HG03095 (cell line): Measurements from ENCODE around the gene ABCA13.

Source experiments
- ATAC-seq: cut with Tn5 transposase; IDR thresholded peaks from one replicate; pipeline ENCODE4 v1.9.1; 2021; ENCODE audit warnings: moderate library complexity; ENCODE audit not compliant: unreplicated experiment

ABCA13 gene

DNA sequence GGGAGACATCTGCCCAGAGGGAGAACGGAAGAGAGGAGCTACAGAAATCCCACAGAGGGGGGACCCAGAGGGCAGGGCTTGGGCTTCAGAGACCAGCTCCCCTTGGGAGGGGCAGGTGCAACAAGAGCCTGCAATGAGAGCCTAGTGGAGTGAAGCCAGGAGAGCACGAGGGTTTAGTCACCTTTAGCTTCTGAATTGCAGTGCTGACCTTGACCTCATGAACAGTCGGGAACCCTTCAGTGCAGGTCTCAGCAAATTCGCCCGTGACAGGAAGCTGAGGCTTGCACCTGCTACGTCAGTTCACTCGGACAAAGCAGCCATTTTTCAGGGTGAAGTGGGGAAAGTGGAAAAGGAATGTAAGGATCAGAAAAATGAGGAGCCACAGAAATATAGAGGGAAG is 446.2 kb downstream of the ABCA13 start:
- ATAC-seq = no peak

DNA sequence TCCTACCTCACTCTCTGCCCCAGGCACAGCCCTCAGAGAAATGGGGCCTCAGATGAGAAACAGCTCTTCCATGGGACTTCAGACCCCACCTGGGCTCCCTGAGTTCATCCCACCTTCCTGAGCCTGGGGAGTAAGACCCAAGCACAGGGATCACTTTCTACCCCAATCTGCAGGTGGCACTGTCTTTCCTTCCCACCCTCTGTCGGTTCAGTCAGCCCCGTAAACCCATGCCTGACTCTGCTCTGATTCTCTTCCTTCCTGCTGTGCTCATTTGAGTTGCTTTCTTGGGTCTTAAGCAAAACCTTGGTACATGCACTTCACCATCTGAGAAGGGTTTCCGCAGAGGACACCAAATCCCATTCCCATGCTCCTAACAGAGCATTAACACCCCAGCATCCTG is 446.7 kb downstream of the ABCA13 start:
- no peak for ATAC-seq

DNA sequence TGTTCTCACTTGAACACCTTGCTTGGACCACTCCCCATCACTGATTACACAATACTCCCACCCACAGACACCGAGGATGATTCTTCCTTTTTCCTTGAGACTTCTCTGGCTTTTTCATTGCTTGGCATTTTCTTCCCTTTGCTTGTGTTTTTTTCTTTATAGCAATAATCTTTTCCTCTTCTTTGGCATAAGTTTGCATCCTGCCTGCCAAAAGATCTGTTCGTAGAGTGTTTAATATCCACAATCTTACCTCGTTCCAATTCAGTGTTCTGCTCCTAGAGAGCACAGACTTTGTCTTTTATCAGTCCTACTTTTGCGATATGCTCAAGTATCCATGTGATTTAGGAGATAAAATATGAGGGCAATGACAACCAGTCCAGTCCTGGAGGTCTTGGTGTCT is 449.8 kb downstream of the ABCA13 start:
- no peak for ATAC-seq

DNA sequence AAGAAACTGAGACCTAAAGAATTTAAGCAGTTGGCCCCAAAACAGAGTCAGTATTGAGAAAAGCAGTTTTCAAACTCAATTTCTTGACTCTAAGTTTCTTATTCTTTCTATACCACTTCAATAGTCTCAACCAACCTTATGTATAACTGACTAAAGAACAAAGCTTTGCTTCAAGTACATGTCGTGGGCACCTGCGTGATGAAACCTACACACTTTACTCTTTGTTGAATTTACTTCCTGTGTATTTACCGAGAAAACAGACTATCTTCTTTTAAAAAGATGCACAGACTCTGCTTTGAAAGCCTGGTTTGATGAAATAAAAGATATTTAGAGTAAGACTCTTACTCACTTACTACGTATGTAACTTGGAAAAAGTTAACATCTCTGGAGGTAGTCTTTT is 455.9 kb downstream of the ABCA13 start:
- no peak for ATAC-seq

DNA sequence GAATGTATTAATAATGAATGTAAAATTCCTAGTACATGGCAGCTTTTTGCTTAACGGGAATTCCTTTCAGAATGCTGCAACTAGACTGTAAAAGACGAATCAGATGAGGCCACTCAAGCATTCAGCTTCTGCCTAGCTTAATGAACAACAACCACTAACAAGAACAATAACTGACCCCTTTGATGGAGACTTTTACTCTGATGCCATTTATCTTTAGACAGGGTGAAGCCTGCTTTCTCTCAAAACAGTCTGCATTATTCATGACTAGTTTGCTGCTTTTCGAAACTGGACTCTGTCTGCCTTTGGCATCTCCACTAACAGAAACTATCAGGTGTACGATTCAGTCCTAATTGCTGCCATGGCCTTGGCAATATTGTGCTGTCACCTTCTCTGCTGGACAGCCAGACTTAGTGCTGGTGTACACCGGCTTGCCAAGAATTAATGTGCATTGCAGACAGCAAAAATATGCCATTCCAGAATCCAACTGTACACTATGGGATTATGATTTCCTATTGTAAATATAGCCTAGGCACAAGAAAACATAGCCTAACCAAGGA is 457.6 kb downstream of the ABCA13 start:
- ATAC-seq = no peak

DNA sequence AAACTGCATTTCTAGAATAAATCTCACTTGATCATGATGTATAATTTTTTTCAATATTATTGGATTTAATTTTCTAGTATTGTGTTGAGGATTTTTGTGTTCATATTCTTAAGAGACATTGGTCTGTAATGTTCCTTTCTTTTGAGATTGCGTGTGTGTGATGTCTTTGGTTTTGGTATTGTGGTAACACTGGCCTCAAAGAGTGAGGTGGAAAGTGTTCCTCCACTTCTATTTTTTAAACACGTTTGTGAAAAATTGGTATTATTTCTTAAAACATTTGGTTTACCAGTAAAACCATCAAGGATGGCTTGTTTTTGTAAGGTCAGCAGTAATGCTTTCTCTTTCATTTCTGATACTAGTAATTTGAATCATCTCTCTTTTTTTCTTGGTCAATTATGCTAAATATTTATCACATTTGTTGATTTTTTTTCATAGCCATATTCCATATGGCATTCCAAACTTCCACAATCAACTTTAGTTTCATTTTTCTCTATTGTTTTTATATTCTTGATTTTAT is 462.9 kb downstream of the ABCA13 start:
- ATAC-seq = no peak

DNA sequence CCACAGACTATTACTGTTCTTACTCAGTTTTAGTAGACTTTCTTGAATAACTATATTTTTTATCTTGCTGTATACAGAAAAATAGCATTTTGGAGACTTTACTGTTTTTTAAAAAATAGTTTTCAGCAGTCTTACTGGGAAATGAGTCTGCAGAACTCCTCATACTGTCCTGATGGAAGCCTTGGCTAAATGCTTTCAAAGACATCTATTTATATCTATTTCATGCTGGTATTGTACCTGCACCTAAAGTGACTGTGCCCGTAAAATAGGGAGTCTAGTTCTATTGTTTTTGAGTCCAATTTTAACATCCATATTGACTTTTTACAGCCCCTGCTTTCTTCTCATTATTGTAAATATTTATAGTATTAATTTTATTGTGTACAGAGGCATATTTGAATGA is 464.5 kb downstream of the ABCA13 start:
- ATAC-seq = no peak

DNA sequence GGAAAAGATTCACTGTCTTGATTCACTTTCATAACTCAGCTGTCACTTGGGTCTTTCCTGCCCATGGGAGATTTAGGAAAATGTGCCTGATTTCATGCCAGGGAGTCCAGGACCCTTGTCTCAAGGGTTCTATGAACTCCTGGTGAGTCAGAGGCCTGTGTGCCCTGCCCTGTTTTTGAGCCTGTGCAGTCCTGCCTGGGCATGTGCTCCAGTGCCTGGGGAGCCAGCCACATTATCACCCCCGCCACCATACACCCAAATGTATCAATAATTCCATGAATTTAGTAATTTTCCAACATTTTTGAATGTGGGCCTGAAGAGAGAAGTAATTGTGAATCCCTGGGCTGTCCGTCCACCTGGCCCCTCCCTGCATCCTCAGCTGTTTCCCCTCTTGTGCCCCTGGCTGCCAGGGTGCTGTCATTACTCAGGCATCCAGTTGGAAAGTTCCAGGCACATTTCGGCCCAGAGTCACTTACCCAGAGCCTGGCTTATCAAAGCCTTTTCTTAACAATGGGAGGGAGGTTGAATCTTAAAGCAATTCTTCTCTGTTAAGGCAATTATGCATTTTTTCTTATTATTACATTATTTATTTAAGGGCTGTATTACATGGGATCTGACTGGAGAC is 465.2 kb downstream of the ABCA13 start:
- no peak for ATAC-seq

DNA sequence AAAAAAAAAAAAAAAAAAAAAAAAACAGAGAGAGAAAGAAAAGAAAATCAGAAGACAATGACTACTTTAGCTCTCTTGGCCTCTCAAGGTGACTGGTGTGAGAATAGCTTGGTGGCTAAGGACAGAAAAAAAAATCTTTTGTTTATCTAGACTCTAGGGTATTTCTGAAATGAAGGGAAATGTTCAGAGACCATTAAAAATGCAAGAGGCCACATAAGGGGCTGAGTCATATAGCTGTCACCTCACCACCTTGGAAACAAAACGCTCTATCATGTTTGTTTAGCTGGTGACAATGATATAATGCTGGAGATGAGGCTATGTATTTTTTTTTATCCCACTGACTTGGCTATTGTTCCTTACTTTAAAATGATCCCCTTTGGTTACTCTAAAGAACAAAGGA is 466.1 kb downstream of the ABCA13 start:
- ATAC-seq = no peak

DNA sequence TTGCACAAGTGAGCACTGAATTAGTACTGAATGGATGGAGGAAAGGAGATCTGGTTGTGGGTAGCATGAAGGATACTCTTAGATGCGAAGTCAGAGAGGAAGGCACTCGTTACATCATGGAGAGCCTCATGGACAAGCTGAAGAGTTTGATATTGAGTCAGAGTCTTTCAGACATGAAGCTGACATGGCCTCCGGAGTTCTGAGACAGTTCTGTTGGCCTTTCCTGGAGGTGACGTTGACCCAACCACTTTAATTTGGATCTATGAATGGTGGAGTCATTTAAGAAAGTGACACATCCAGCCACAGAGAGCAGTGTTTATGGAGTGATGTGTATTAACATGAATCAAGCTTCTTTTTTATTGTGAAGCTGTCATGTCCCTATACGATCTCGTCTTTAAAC is 466.8 kb downstream of the ABCA13 start:
- no peak for ATAC-seq

DNA sequence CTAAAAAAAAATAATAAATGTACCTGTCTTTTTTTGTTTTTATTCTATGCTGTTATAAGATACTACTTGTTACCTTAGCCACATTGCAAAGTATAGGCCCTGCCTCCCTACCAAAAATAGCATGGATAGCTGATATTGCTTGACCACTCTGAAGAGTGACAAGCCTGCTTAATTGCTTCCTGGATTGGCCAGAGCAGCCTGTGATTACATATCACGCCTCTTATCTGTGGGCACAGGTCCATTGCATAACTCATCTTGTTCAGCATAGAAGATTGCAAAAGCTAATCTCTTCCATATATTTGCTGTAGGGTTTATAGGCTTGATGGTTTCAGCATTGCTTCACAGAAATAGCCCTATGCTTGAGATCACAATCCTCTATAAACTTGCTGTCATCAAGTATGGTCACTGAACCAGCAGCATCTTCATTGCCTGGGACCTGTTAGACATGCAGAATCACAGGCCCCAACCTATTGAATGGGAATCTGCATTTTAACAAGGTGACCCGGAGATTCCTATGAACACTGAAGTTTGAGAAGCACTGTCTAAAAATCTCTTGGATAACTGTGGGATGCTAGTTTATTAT is 472.3 kb downstream of the ABCA13 start:
- no peak for ATAC-seq

DNA sequence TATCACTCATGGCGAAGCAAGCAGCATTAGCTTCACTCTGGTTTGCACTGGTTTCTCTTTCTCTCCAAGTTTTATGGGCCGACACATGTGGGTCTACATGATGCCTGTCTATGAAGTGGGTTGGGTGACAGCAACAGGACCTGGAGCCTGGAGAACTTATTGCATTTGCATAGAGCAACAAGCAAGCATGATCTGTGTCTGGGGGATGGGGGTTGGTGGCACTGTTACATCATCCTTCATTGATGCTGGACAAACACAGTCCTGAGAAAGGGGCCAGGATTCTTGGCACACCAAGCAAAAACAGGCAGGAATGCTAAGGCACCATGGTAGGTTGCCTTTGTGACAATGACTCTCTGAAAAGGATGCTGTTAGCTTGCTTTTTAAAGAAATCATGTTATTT is 486.9 kb downstream of the ABCA13 start:
- ATAC-seq = no peak

DNA sequence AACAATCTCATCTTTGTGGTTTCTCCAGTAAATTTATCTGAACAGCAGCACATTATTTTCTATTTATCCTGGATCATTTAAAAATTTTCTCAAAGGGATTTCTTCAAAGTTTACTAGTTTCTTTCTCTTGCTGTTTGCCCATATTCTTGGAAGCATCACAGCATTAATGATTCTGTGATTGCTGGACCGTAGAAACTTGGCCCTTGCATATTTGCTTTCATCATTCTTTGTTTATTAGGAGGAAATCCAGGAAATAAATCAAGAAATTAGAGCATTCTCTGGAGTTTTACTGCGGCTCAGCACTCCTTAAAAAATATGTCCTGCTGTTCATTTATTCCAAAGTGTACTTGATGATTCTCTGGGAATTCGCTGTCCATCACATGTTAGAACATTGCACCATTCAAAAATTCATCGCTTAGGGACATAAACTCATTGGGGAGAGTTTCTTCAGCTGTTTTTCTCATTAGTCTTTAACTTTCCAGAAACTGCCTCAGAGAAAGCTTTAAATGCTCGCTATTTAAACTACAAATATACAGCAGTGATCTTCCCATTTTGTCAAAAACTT is 489.1 kb downstream of the ABCA13 start:
- ATAC-seq = no peak

DNA sequence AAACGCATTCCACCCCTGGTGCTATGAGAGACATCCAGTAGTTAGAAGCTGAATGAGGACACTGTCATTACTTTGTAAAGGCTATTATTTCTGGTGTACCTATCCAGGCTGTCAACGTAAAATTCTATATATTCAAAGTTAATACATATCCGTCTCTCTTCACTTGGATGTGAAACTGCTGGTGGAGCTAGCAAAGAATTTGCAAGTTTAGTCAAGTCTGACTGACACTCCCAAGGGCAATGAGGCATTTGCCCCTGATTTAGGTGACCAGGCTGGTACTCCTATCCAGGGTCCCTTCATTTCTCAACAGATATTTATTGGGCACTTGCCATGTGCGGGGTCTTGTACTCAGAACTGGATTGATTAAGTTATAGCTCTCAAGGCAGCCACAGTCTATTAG is 493.0 kb downstream of the ABCA13 start:
- ATAC-seq = no peak

DNA sequence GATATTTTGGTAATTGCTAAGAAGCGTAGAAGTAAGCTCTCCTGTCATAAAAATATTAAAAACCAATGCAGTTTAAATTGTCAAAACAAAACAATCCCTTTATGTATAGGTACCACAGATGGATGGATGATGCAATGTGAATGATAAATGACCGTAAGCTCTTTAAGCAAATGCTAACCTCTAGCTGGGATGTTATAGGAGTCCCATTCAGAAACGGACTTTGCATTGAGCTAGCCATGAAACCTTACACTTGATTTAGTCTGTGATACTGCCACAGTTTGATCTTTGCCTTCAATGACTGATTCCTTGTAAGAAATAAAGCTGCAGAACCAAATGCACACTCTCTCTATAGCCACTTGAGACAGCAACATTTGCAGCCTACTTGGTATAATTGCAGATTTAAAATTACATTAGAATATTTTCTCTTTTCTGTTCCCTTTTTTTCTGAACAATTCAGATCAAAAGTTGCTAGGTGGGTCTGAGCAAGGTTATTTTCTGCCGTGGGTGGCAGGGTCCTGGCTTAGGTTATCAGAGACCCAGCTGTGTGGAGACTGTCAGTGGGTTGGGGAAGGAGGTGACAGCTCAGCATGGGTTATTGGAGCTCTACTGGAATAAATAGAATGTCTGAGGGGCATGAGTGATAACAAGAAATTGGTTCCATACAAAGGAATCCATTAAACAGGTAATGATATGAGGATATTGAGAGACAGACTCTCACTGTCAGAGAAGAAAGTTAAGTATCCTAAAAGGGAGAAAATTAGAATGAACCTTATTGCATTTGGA is 494.3 kb downstream of the ABCA13 start:
- no peak for ATAC-seq

DNA sequence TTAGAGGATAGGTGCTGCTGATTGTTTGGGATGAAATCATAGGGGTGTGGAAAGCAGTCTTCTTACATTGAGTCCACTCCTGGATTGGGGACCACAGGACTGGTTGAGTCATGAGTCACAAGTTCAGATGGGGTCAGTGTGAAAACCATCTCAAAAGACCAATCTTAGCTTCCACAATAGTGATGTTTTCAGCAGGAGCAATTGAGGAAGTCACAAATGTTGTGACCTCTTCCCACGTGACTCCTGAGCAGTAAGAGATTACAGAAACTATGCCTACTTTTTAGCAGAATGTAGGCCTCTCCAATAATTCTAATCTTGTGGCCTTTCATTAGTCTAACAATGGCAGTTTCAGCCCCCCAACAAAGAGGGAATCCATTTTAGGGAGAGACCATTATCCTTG is 496.1 kb downstream of the ABCA13 start:
- ATAC-seq = no peak

DNA sequence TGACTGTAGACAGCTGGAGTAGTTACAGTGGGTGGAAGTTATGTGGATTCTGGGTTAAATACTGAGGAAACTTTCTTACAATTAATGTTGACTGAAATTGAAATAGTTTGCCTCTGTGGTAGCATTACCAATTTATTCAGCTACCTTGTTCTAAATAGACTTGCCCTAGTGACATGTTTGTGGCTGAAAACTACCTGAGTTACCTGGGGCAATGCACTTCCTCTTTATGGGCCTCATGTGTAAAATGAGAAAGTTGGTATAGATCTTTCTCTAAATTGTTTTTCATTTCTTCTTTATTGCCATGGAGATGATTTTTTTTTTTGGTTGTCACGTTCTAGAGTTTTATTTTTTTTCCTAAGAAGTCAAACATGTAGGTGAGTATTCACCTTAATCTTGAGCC is 500.4 kb downstream of the ABCA13 start:
- ATAC-seq = no peak

DNA sequence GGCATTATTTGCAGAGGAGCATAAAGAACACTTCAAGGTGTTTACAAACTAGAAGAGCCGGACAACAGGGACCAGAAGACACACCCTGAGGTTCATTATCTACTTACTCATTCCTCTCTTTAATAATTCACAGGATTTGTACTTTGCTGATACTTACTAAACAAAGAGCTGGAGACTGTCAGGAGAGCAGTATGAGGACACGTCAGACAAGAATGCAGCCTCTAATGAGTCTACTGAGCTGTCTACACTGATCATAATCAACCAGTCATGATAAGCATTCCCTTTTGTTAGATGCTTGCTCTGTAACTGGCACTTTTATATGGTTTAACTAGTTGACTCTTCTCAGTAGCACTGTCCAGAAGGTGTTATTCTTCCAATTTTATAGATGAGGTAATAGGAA is 509.7 kb downstream of the ABCA13 start:
- ATAC-seq = no peak

DNA sequence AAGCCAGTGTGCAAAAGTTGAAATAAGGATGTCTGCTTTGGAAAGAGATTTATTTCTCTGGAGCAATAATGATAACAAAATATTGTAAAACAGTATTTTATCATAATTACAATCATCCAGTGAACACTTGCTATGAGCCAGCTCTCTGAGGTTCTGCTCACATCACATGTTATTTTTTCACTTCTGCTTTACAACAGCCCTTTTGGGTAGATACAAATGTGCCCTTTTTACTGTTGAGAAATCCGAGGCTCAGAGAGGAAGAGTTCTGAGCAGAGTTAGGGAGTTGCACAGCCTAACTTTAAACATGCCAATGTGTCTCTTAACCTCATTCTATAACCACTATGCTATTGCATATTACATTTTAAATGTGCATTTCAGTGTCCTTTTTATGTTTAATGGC is 520.5 kb downstream of the ABCA13 start:
- ATAC-seq = no peak
